GM21390 (cell line): ENCODE results near the gene SPATA16.

Source experiments
- ATAC-seq: cut with Tn5 transposase; IDR thresholded peaks from one replicate; pipeline ENCODE4 v1.9.1; 2021; ENCODE audit not compliant: unreplicated experiment

The SPATA16 gene

DNA sequence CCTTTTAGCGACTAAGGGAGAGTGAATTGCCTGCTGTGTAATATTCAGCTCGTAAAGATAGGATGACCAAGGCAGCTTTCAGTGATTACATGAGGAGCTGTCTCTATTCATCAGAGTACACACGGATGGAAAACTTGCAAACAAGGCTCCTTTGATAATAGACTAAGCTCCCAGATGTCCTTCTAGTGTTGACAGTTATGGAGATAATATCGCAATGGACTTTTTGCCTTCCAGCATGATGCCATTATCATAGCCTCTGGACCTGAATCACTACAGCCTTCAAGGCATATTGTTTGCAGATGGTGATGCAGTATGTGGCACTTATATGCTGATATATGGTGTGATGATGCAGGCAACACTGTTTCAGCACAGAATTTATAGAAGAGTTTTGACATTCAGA is 296.6 kb downstream of the SPATA16 start:
- no peak for ATAC-seq

- ATAC-seq = no peak
Observed at GRCh38 chr3:172840913-172841312, 300.1 kb downstream of the SPATA16 start.

GRCh38 chr3:172840463-172840862 is 300.6 kb downstream of the SPATA16 start:
- no peak for ATAC-seq

DNA sequence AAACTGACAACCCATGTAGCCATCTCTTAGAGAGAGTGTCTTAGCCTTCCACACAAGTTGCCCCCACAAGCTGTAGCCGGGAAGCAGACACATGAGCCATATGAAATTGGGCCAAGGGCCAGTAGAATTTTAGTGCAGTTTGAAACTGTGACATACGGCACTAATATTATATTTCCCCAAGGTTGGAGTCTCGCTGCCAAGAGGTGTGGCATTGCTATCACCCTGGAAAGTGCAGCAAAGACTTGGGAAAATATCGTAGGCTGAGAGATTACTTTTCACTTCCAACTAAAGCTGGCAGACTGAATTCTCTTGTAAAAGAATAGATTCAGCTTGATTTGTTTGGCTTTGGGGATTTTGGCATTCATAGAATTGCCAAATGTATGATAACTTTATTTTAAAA is 301.4 kb downstream of the SPATA16 start:
- no peak for ATAC-seq
